ENCODE results near the gene SORCS2. TPM values are rescaled to one million over a fixed set of nuclear protein-coding genes. Genes with fewer than 3 reads are reported as not detected.
"Not testable (repeated sequence)": the region's sequence is repeated elsewhere in the genome, so short reads cannot be mapped to it uniquely, and the experiment has no call there.

Gene SORCS2
- total RNA-seq, 2 donors from 2014 or later: 1.0 to 4.4 TPM

- 64% methylated on average over 12 of the region's 12 CpGs for WGBS
- intact Hi-C loops (cut with DNase I): no loop called here
- H3K4me3 ChIP-seq: no peak overlapping the region
- H3K27me3 ChIP-seq (replicated peaks; ENCODE audit: insufficient read depth): no peaks in the 10 kb centered on the region
- no peaks in the 10 kb centered on the region for H3K4me1 ChIP-seq (replicated peaks)
- no peaks in the 10 kb centered on the region for H3K9me3 ChIP-seq
- H3K36me3 ChIP-seq: no peaks in the 10 kb centered on the region
- TF ChIP-seq POLR2A (IDR thresholded peaks at IDR 0.05) (no peak), CTCF (IDR thresholded peaks at IDR 0.05) (no peak), POLR2AphosphoS5 (IDR thresholded peaks at IDR 0.05) (no peak)
- no peak for DNase-seq (ENCODE audit: low spot score)
- no peak overlapping the region for H3K27ac ChIP-seq
Observed at GRCh38 chr4:7571701-7572100, 379.4 kb downstream of the SORCS2 start.

GRCh38 chr4:7572894-7573293 is 380.6 kb downstream of the SORCS2 start:
- intact Hi-C loops (cut with DNase I): no loop called here
- 87% methylated on average over 7 of the region's 7 CpGs for WGBS
- Histone ChIP-seq H3K4me3 (no peak overlapping the region), H3K9me3 (no peaks in the 10 kb centered on the region), H3K4me1 (replicated peaks) (no peaks in the 10 kb centered on the region), H3K27me3 (replicated peaks; ENCODE audit: insufficient read depth) (no peaks in the 10 kb centered on the region), H3K36me3 (no peaks in the 10 kb centered on the region), H3K27ac (no peak overlapping the region)
- no peak for TF ChIP-seq POLR2AphosphoS5 (IDR thresholded peaks at IDR 0.05)
- TF ChIP-seq CTCF (IDR thresholded peaks at IDR 0.05): no peak
- no peak for TF ChIP-seq POLR2A (IDR thresholded peaks at IDR 0.05)
- DNase-seq (ENCODE audit: low spot score): no peak

GRCh38 chr4:7573576-7574091 is 381.3 kb downstream of the SORCS2 start:
- no peaks in the 10 kb centered on the region for H3K9me3 ChIP-seq
- no peaks in the 10 kb centered on the region for H3K27me3 ChIP-seq (replicated peaks; ENCODE audit: insufficient read depth)
- no peak overlapping the region for H3K4me3 ChIP-seq
- TF ChIP-seq POLR2AphosphoS5 (IDR thresholded peaks at IDR 0.05) (no peak), CTCF (IDR thresholded peaks at IDR 0.05) (no peak), POLR2A (IDR thresholded peaks at IDR 0.05) (no peak)
- no peak for DNase-seq (ENCODE audit: low spot score)
- no peaks in the 10 kb centered on the region for H3K36me3 ChIP-seq
- H3K27ac ChIP-seq: no peak overlapping the region
- intact Hi-C loops (cut with DNase I): no loop called here
- WGBS: 76% methylated on average over 9 of the region's 9 CpGs
- H3K4me1 ChIP-seq (replicated peaks): no peaks in the 10 kb centered on the region

GRCh38 chr4:7574287-7575014 is 382.1 kb downstream of the SORCS2 start:
- no peak for DNase-seq (ENCODE audit: low spot score)
- no peaks in the 10 kb centered on the region for H3K4me1 ChIP-seq (replicated peaks)
- 56% methylated on average over 11 of the region's 11 CpGs for WGBS
- no peak overlapping the region for H3K4me3 ChIP-seq
- no peak overlapping the region for H3K27ac ChIP-seq
- H3K9me3 ChIP-seq: no peaks in the 10 kb centered on the region
- no peaks in the 10 kb centered on the region for H3K27me3 ChIP-seq (replicated peaks; ENCODE audit: insufficient read depth)
- intact Hi-C loops (cut with DNase I): no loop called here
- TF ChIP-seq POLR2A (IDR thresholded peaks at IDR 0.05) (no peak), POLR2AphosphoS5 (IDR thresholded peaks at IDR 0.05) (no peak)
- H3K36me3 ChIP-seq: no peaks in the 10 kb centered on the region

- Histone ChIP-seq H3K9me3 (no peaks in the 10 kb centered on the region), H3K4me3 (no peak overlapping the region), H3K27ac (no peak overlapping the region), H3K36me3 (no peaks in the 10 kb centered on the region), H3K4me1 (replicated peaks) (no peaks in the 10 kb centered on the region), H3K27me3 (replicated peaks; ENCODE audit: insufficient read depth) (no peaks in the 10 kb centered on the region)
- intact Hi-C loops (cut with DNase I): no loop called here
- TF ChIP-seq CTCF (IDR thresholded peaks at IDR 0.05) (no peak), POLR2AphosphoS5 (IDR thresholded peaks at IDR 0.05) (no peak), POLR2A (IDR thresholded peaks at IDR 0.05) (no peak)
- DNase-seq (ENCODE audit: low spot score): no peak
- whole genome bisulfite sequencing: 80% methylated on average over 6 of the region's 6 CpGs
Observed at GRCh38 chr4:7575426-7575825, 383.1 kb downstream of the SORCS2 start.

GRCh38 chr4:7577361-7578039 is 385.2 kb downstream of the SORCS2 start:
- 94% methylated on average over 11 of the region's 11 CpGs for WGBS
- not testable (repeated sequence) for H3K9me3 ChIP-seq

More at GRCh38 chr4:7577361-7578039, 385.2 kb downstream of the SORCS2 start:
- DNase-seq (ENCODE audit: low spot score); H3K36me3 ChIP-seq; H3K4me3 ChIP-seq; H3K27me3 ChIP-seq (replicated peaks; ENCODE audit: insufficient read depth); H3K27ac ChIP-seq; H3K4me1 ChIP-seq (replicated peaks); intact Hi-C loops (cut with DNase I): not testable (repeated sequence)

Data from prostate gland (tissue), 2 donors.